Ishikawa (cell line): Measurements from ENCODE around the gene NAP1L5.

Experiments
- CEBPB ChIP-seq: IDR thresholded peaks from 2 replicates; pipeline ENCODE4 v1.6.1; 2012
- CREB1 ChIP-seq: IDR thresholded peaks from 2 replicates; pipeline ENCODE4 v1.6.1; 2012; ENCODE audit warnings: low read depth
- EP300 ChIP-seq: IDR thresholded peaks from 2 replicates; pipeline ENCODE4 v1.6.1; 2012; ENCODE audit warnings: borderline replicate concordance
- FOXM1 ChIP-seq: IDR thresholded peaks from 2 replicates; pipeline ENCODE4 v1.6.1; 2012; ENCODE audit warnings: low read depth, borderline replicate concordance
- RAD21 ChIP-seq: IDR thresholded peaks from 2 replicates; pipeline ENCODE4 v1.6.1; 2012; ENCODE audit warnings: low read depth
- TAF1 ChIP-seq: IDR thresholded peaks from 2 replicates; pipeline ENCODE4 v1.6.1; 2012; ENCODE audit warnings: low read depth, mild to moderate bottlenecking
- TCF12 ChIP-seq: IDR thresholded peaks from 2 replicates; pipeline ENCODE4 v1.6.1; 2012; ENCODE audit warnings: low read depth
- YY1 ChIP-seq: IDR thresholded peaks from 2 replicates; pipeline ENCODE4 v1.6.1; 2012; ENCODE audit warnings: low read depth
- TF ChIP-seq, protein P1 (sequence below): IDR thresholded peaks from 2 replicates; pipeline ENCODE4 v1.6.1; 2012; ENCODE audit warnings: low read depth, mild to moderate bottlenecking
- TF ChIP-seq, protein P2 (sequence below): IDR thresholded peaks from 2 replicates; pipeline ENCODE4 v1.6.1; 2012
- TF ChIP-seq, protein P3 (sequence below): IDR thresholded peaks from 2 replicates; pipeline ENCODE4 v1.6.1; 2012

DNA sequence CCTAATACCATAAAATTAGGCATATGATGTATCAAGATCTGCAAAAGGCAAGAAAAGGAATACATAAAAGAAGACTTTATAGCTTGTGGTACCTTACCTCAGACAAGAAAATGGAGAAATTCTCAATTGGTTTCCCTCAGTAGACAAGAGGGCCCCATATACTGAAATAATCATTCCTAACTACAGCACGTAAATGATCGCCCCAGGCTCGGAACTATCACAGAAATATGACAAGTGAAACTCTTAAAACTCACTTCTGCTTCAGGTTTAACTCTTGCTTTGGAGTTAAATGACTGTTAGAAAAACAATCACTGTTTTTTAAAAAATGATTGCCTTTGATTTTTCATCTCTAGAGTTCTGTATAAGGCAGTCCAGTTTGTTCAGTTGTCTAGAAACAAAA, 38.6 kb upstream of the NAP1L5 start:
- no peak for TF ChIP-seq CEBPB
- TF ChIP-seq, protein P1, sequence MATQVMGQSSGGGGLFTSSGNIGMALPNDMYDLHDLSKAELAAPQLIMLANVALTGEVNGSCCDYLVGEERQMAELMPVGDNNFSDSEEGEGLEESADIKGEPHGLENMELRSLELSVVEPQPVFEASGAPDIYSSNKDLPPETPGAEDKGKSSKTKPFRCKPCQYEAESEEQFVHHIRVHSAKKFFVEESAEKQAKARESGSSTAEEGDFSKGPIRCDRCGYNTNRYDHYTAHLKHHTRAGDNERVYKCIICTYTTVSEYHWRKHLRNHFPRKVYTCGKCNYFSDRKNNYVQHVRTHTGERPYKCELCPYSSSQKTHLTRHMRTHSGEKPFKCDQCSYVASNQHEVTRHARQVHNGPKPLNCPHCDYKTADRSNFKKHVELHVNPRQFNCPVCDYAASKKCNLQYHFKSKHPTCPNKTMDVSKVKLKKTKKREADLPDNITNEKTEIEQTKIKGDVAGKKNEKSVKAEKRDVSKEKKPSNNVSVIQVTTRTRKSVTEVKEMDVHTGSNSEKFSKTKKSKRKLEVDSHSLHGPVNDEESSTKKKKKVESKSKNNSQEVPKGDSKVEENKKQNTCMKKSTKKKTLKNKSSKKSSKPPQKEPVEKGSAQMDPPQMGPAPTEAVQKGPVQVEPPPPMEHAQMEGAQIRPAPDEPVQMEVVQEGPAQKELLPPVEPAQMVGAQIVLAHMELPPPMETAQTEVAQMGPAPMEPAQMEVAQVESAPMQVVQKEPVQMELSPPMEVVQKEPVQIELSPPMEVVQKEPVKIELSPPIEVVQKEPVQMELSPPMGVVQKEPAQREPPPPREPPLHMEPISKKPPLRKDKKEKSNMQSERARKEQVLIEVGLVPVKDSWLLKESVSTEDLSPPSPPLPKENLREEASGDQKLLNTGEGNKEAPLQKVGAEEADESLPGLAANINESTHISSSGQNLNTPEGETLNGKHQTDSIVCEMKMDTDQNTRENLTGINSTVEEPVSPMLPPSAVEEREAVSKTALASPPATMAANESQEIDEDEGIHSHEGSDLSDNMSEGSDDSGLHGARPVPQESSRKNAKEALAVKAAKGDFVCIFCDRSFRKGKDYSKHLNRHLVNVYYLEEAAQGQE = no peak
- no peak for TF ChIP-seq YY1
- TF ChIP-seq EP300 = no peak
- TF ChIP-seq RAD21 = no peak
- no peak for TF ChIP-seq FOXM1
- TF ChIP-seq, protein P2, sequence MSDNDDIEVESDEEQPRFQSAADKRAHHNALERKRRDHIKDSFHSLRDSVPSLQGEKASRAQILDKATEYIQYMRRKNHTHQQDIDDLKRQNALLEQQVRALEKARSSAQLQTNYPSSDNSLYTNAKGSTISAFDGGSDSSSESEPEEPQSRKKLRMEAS = no peak
- TF ChIP-seq TAF1 = no peak
- TF ChIP-seq, protein P3, sequence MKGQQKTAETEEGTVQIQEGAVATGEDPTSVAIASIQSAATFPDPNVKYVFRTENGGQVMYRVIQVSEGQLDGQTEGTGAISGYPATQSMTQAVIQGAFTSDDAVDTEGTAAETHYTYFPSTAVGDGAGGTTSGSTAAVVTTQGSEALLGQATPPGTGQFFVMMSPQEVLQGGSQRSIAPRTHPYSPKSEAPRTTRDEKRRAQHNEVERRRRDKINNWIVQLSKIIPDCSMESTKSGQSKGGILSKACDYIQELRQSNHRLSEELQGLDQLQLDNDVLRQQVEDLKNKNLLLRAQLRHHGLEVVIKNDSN = no peak
- TF ChIP-seq TCF12 = no peak
- TF ChIP-seq CREB1 = no peak
